Heart right ventricle (tissue), 16 donors: ENCODE results near the gene TUFT1. TPM values are rescaled to one million over a fixed set of nuclear protein-coding genes. Genes with fewer than 3 reads are reported as not detected.
"Not testable (repeated sequence)": the region's sequence is repeated elsewhere in the genome, so short reads cannot be mapped to it uniquely, and the experiment has no call there.

Source experiments
- ATAC-seq, 8 donors: fragments of 200-7000 bp; cut with Tn5 transposase; one replicate each; pipeline ENCODE4 v1.9.1; 2020; ENCODE audit warnings: mild to moderate bottlenecking in 8 of 8, moderate library complexity in 8 of 8, moderate number of reproducible peaks in 1 of 8
- DNase-seq, 2 donors: peaks; one replicate each; pipeline ENCODE4 v3.0.0-alpha.2; 2020
- H3K27ac ChIP-seq, 10 donors: fragments of 200-600 bp; sonication (generic) in 2 of 10; one replicate each; pipeline versions ENCODE4 v1.5.0 to v1.8.0; 2020 to 2022; ENCODE audit warnings: mild to moderate bottlenecking in 3 of 10
- H3K27me3 ChIP-seq, 7 donors: fragments of 200-600 bp; one replicate each; pipeline ENCODE4 v1.8.0; 2021 to 2022; ENCODE audit warnings: mild to moderate bottlenecking in 2 of 7
- H3K36me3 ChIP-seq, 9 donors: fragments of 200-600 bp; sonication (generic) in 1 of 9; one replicate each; pipeline versions ENCODE4 v1.5.0 to v1.8.0; 2020 to 2022; ENCODE audit warnings: mild to moderate bottlenecking in 2 of 9
- H3K4me1 ChIP-seq, 9 donors: fragments of 200-600 bp; sonication (generic) in 1 of 9; one replicate each; pipeline versions ENCODE4 v1.5.0 to v1.8.0; 2020 to 2022; ENCODE audit warnings: mild to moderate bottlenecking in 4 of 9
- H3K4me3 ChIP-seq, 10 donors: fragments of 200-600 bp; sonication (generic) in 2 of 10; one replicate each; pipeline versions ENCODE4 v1.5.0 to v1.8.0; 2020 to 2022; ENCODE audit warnings: mild to moderate bottlenecking in 7 of 10, moderate library complexity in 2 of 10
- H3K9me3 ChIP-seq, 11 donors: fragments of 200-600 bp in 10 of 11; sonication (generic) in 2 of 11; one replicate each; pipeline versions ENCODE4 v1.5.0 to v1.8.0; 2013 to 2022; ENCODE audit warnings: mild to moderate bottlenecking in 2 of 11, control low read depth in 1 of 11, moderate library complexity in 1 of 11
- CTCF ChIP-seq, 9 donors: fragments of 200-600 bp; sonication (generic) in 2 of 9; IDR thresholded peaks; one replicate each; pipeline versions ENCODE4 v1.5.0 to v1.8.0; 2021 to 2022; ENCODE audit warnings: antibody characterized with exemption in 9 of 9, mild to moderate bottlenecking in 5 of 9, moderate library complexity in 1 of 9
- whole genome bisulfite sequencing, 2 donors: extraction: QIAGEN DNeasy Blood & Tissue Kit; methylation state at CpG; one replicate each; pipeline ENCODE4 v1.1.7; 2013; ENCODE audit warnings: inconsistent platforms in 1 of 2; 5-methylcytosine and 5-hydroxymethylcytosine counted together
- intact Hi-C, 10 donors: fragments of 100-400 bp; cut with DNase I; formaldehyde crosslinking; loops; one replicate each; pipeline versions ENCODE4 v1.11.1 to v1.14.2; 2022
- polyA plus RNA-seq, 2 donors: library from polyadenylated mRNA; stranded (reverse); fragments of 200-250 nt; gene quantifications; one replicate each; pipeline ENCODE4 v1.2.3, GENCODE V29; 2013
- total RNA-seq, 10 donors: library from RNA; stranded (reverse); fragmentation: NEBNext Ultra II Directional in 3 of 10; extraction: Animal tissue kit (Norgen Biotek cat#: 25700) in 3 of 10; gene quantifications; one replicate each; pipeline versions ENCODE4 v1.2.1 to v1.2.4, GENCODE V29; 2021 to 2023
- donor health status: Arrhythmogenic right ventricular cardiomyopathy.
- donor health status: ischemic (EF 13 %, LVEDD 7.1; RV severe dilation, severe dysfunction).
- donor health status: healthy with polysubstance abuse.
- donor health status: DM: no; HTN: yes; CAD: no.
- donor health status: DM: no; HTN: no; CAD: no.
- donor health status: ischemic (EF 25% LVEDD 6.9; RV normal size, moderate dysfunction).
- donor health status: ischemic (EF 25% LVEDD 5.7; RV mildly dilated, moderate dysfunction).
- donor health status: healthy.
- donor health status: DM: yes; HTN: yes; CAD: no.
- donor health status: Ischemic cardiomyopathy.
- donor health status: ischemic (EF 35%, LVEDD 5.7; RV mildly dilated, moderate dysfunction).
- donor health status: nonischemic (EF 11% LVEDD 7.7; RV severe dilation, severe dysfunction).
- donor health status: DM: yes; HTN: yes; CAD: no.
- donor health status: PGD.
- donor health status: ischemic (EF 29% LVEDD 5.4; RV normal size, mild dysfunction).
- donor health status: nonischemic (EF 23%, LVEDD 6.1; RV moderate dilation, normal function).

TUFT1 gene
- total and polyA plus RNA-seq, 12 donors, result 2.6 to 13.0 (median 4.7) TPM

DNA sequence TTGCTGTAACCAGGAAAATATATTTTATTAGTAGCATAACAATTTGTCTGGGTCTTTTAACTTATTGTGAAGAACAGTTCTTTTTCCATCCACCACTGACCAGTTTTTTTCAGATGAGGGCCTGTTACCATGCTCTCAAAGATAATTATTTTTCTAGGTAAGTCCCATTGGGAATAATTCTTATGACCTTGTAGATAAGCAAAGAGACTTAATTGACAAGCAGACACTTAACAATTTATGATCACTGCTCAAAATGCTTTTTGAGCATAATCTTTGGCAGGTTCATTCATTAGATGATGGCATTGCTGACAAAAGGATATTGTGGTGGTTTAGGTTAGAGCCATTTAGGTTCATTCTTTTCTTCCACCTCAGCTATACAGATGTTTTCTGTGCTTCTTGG is 78.4 kb downstream of the TUFT1 start:
- H3K27ac ChIP-seq, result no peak overlapping the region
- no peak for TF ChIP-seq CTCF (IDR thresholded peaks at IDR 0.05)
- no peaks in the 10 kb centered on the region for H3K9me3 ChIP-seq
- H3K4me1 ChIP-seq, result peaks cover 0 to 65% (median 37%) of the 10 kb centered on the region in 9 donors
- DNase-seq, result no peak
- intact Hi-C loops, result loop anchor here in 1 of 10 donors (10.0 kb wide), 1 partner anchor 106 kb away; the partner anchor contains the start of gene RIIAD1
- H3K36me3 ChIP-seq, result peaks cover 0 to 12% (median 0%) of the 10 kb centered on the region in 9 donors
- no peak overlapping the region for H3K4me3 ChIP-seq
- no peak for ATAC-seq
- no peaks in the 10 kb centered on the region for H3K27me3 ChIP-seq

- 84 to 88% methylated on average over 6 of the region's 6 CpGs for WGBS, 2 donors
- H3K9me3 ChIP-seq, H3K27me3 ChIP-seq, H3K4me3 ChIP-seq, ATAC-seq, DNase-seq: not testable (repeated sequence)
- Histone ChIP-seq H3K4me1 (peaks cover 0 to 60% (median 32%) of the 10 kb centered on the region in 9 donors), H3K36me3 (peaks cover 0 to 12% (median 0%) of the 10 kb centered on the region in 9 donors), H3K27ac (peak overlapping the region in 1 of 10 donors; percentile 62)
- intact Hi-C loops, result loop anchor here in 1 of 10 donors (10.0 kb wide), 1 partner anchor 106 kb away; the partner anchor contains the start of gene RIIAD1
These were observed 78.9 kb downstream of the TUFT1 start for GRCh38 chr1:151618996-151619395.

DNA sequence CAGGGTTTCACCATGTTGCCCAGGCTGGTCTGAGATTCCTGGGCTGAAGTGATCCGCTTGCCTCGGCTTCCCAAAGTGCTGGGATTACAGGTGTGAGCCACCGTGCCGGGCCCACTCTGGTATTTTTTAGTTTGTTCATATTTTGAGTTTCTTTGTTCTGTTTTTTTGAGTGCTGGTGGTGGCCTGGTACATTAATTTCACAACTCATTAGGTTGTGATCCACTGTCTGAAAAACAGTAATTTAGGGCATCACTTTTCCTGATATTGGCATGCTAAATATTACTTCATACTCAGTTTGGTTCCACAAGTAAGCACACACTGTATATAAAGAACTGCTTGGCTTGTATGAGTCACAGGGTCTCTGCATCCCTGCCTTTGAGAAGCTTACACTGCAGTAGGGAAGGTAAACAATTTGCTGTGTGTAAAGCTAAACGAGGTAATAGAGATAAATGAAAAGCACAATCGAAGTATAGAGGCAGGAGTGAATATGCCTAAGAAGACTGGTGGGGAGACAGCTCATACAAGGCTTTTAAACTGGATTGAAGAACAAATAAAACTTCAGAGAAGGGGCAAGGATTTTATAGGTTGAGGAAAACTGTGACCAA is 79.5 kb downstream of the TUFT1 start:
- no peak for TF ChIP-seq CTCF (IDR thresholded peaks at IDR 0.05)

DNA sequence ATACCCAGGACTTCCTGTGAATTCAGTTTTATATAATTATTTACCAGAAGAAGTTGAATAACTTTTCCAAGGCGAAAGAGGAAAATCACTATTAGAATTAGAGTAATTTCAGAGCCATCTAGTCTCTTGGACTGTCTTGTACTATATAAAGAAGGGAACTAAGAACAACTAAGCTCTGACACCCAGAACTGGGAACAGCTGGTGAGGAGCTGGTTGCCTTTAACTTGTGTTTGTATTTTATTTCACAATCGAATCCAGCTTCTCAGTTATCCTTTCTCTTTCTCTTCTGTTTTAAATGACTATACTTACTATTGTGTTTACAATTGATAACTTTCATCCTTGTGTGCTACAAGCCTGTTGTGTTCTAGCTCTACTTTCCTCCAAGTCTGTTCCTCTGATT is 80.2 kb downstream of the TUFT1 start:
- DNase-seq, result no peak
- no peaks in the 10 kb centered on the region for H3K27me3 ChIP-seq
- H3K27ac ChIP-seq, result peak overlapping the region in 3 of 10 donors; percentile 12 to 62 (median 32)
- H3K4me1 ChIP-seq, result peaks cover 0 to 48% (median 28%) of the 10 kb centered on the region in 9 donors
- H3K9me3 ChIP-seq, result no peaks in the 10 kb centered on the region
- no peak overlapping the region for H3K4me3 ChIP-seq
- TF ChIP-seq CTCF (IDR thresholded peaks at IDR 0.05), result no peak
- no peaks in the 10 kb centered on the region for H3K36me3 ChIP-seq
- peak in 6 of 8 donors; percentile 51 to 85 (median 72) for ATAC-seq
- intact Hi-C loops, result no loop called here
- 66 to 79% methylated on average over 2 of the region's 2 CpGs for WGBS, 2 donors

More for the DNA sequence above, 79.5 kb downstream of the TUFT1 start:
- Histone ChIP-seq H3K4me1 (peaks cover 0 to 54% (median 28%) of the 10 kb centered on the region in 9 donors), H3K4me3 (no peak overlapping the region), H3K27ac (peak overlapping the region in 1 of 10 donors; percentile 62), H3K36me3 (peaks cover 0 to 7% (median 0%) of the 10 kb centered on the region in 9 donors), H3K9me3 (no peaks in the 10 kb centered on the region), H3K27me3 (no peaks in the 10 kb centered on the region)
- intact Hi-C loops, result loop anchor here in 1 of 10 donors (10.0 kb wide), 1 partner anchor 105 kb away; the partner anchor contains the start of gene RIIAD1
- DNase-seq, result no peak
- WGBS, 2 donors, result 81 to 86% methylated on average over 6 of the region's 6 CpGs
- ATAC-seq, result peak in 1 of 8 donors; percentile 35

- TF ChIP-seq CTCF (IDR thresholded peaks at IDR 0.05), result no peak
- Histone ChIP-seq H3K9me3 (no peaks in the 10 kb centered on the region), H3K27me3 (no peaks in the 10 kb centered on the region), H3K4me1 (peaks cover 0 to 38% (median 28%) of the 10 kb centered on the region in 9 donors), H3K4me3 (no peak overlapping the region), H3K36me3 (no peaks in the 10 kb centered on the region), H3K27ac (peak overlapping the region in 5 of 10 donors; percentile 3 to 60 (median 11))
- DNase-seq (no peak), ATAC-seq (peak in 5 of 8 donors; percentile 51 to 77 (median 65))
- intact Hi-C loops, result no loop called here
- 56 to 68% methylated on average over 2 of the region's 2 CpGs for WGBS, 2 donors
These were observed 81.2 kb downstream of the TUFT1 start for GRCh38 chr1:151621351-151621750.
